Measurements from ENCODE around the gene EPHA10. TPM values are rescaled to one million over a fixed set of nuclear protein-coding genes. Genes with fewer than 3 reads are reported as not detected.
A peak's percentile ranks its signal among the peaks of the same experiment; 100 is the strongest.
"Not testable (repeated sequence)": the region's sequence is repeated elsewhere in the genome, so short reads cannot be mapped to it uniquely, and the experiment has no call there.

The EPHA10 gene
- total RNA-seq, 4 donors from 2014 or later: 0.12 TPM; not detected in 3

GRCh38 chr1:37793773-37794371 lies 29.0 kb upstream of the EPHA10 start, which contains the start of gene MANEAL:
Gene MANEAL (plus strand): TSS chr1:37793847. CDS start chr1:37794183, 336 bp downstream.
- DNase-seq (ENCODE audit: low spot score): no peak
- ATAC-seq (ENCODE audit: low FRiP score): peak; percentile 58
- no peak for TF ChIP-seq CTCF (IDR thresholded peaks at IDR 0.05)

GRCh38 chr1:37792943-37793686 lies 28.2 kb upstream of the EPHA10 start:
- ATAC-seq (ENCODE audit: low FRiP score) (no peak), DNase-seq (ENCODE audit: low spot score) (no peak)
- TF ChIP-seq CTCF (IDR thresholded peaks at IDR 0.05): no peak

GRCh38 chr1:37782491-37782890 lies 17.6 kb upstream of the EPHA10 start:
- DNase-seq (ENCODE audit: low spot score): no peak
- no peak for TF ChIP-seq CTCF (IDR thresholded peaks at IDR 0.05)
- no peak for ATAC-seq (ENCODE audit: low FRiP score)

- ATAC-seq (ENCODE audit: low FRiP score) (no peak), DNase-seq (ENCODE audit: low spot score) (no peak)
- TF ChIP-seq CTCF (IDR thresholded peaks at IDR 0.05): no peak
Measured at GRCh38 chr1:37778654-37779053, 13.7 kb upstream of the EPHA10 start.

GRCh38 chr1:37776946-37777516 lies 12.1 kb upstream of the EPHA10 start:
- no peak for DNase-seq (ENCODE audit: low spot score)
- no peak for ATAC-seq (ENCODE audit: low FRiP score)

GRCh38 chr1:37771440-37771839 lies 6.5 kb upstream of the EPHA10 start:
- not testable (repeated sequence) for ATAC-seq (ENCODE audit: low FRiP score); DNase-seq (ENCODE audit: low spot score)

More at GRCh38 chr1:37776946-37777516, 12.1 kb upstream of the EPHA10 start:
- no peak for TF ChIP-seq CTCF (IDR thresholded peaks at IDR 0.05)

GRCh38 chr1:37767488-37767887 lies 2.6 kb upstream of the EPHA10 start:
- no peak for DNase-seq (ENCODE audit: low spot score)
- no peak for TF ChIP-seq CTCF (IDR thresholded peaks at IDR 0.05)

More at GRCh38 chr1:37767488-37767887, 2.6 kb upstream of the EPHA10 start:
- ATAC-seq (ENCODE audit: low FRiP score): no peak
